Calu3 (cell line): ENCODE measurements around the gene PNLDC1. TPM values are rescaled to one million over a fixed set of nuclear protein-coding genes. Genes with fewer than 3 reads are reported as not detected.
A peak's percentile ranks its signal among the peaks of the same experiment; 100 is the strongest.
"Not testable (repeated sequence)": the region's sequence is repeated elsewhere in the genome, so short reads cannot be mapped to it uniquely, and the experiment has no call there.

Experiments
- BruUV-seq: library from RNA; stranded (reverse); fragments of 400-500 nt; replicated peaks from 2 replicates; lab custom pipeline; 2021; lab: Mats Ljungman, UMichigan
- CTCF ChIA-PET: fragments of 300-600 bp; sonication (Branson Sonifier 250); formaldehyde crosslinking; loops from one replicate; lab custom pipeline; 2022; ENCODE audit warnings: antibody characterized with exemption; lab: Charles Lee
- DNase-seq: peaks from one replicate; pipeline ENCODE4 v3.0.0; 2022
- H3K27ac Mint-ChIP-seq: one replicate; pipeline ENCODE4 v1.8.0; 2022; ENCODE audit warnings: mixed read lengths; ENCODE audit not compliant: unreplicated experiment
- H3K27me3 Mint-ChIP-seq: one replicate; pipeline ENCODE4 v1.8.0; 2022; ENCODE audit warnings: mixed read lengths; ENCODE audit not compliant: unreplicated experiment
- H3K36me3 Mint-ChIP-seq: one replicate; pipeline ENCODE4 v1.8.0; 2022; ENCODE audit warnings: mild to moderate bottlenecking, moderate library complexity, mixed read lengths; ENCODE audit not compliant: insufficient read depth, unreplicated experiment
- H3K4me1 Mint-ChIP-seq: one replicate; pipeline ENCODE4 v1.8.0; 2022; ENCODE audit warnings: mild to moderate bottlenecking, low read depth, mixed read lengths; ENCODE audit not compliant: unreplicated experiment
- H3K4me3 Mint-ChIP-seq: one replicate; pipeline ENCODE4 v1.8.0; 2022; ENCODE audit warnings: mild to moderate bottlenecking, low read depth, moderate library complexity, mixed read lengths; ENCODE audit not compliant: unreplicated experiment
- H3K9me3 Mint-ChIP-seq: one replicate; pipeline ENCODE4 v1.8.0; 2022; ENCODE audit warnings: low read depth, mixed read lengths; ENCODE audit not compliant: unreplicated experiment
- CTCF ChIP-seq: fragments of 200-600 bp; IDR thresholded peaks from one replicate; pipeline ENCODE4 v1.8.0; 2022; ENCODE audit warnings: antibody characterized with exemption; ENCODE audit not compliant: unreplicated experiment
- intact Hi-C: fragments of 100-400 bp; cut with micrococcal nuclease; formaldehyde crosslinking; loops from one replicate; pipeline ENCODE4 v1.10.0; 2022; ENCODE audit not compliant: unreplicated experiment
- total RNA-seq: library from RNA; stranded (reverse); gene quantifications from 2 replicates; pipeline ENCODE4 v1.2.3, GENCODE V29; 2022

The PNLDC1 gene
- total RNA-seq, 1 experiment from 2014 or later, result 0.52 TPM

- BruUV-seq, result no TSS peak
- H3K9me3 Mint-ChIP-seq, result no peaks in the 10 kb centered on the region
- no peak overlapping the region for H3K27ac Mint-ChIP-seq
- no peak for DNase-seq
- CTCF ChIA-PET, result no interaction called here
- no peak overlapping the region for H3K4me3 Mint-ChIP-seq
- H3K27me3 Mint-ChIP-seq, result peaks cover 7% of the 10 kb centered on the region
- TF ChIP-seq CTCF, result no peak
- peaks cover 6% of the 10 kb centered on the region for H3K4me1 Mint-ChIP-seq
- intact Hi-C loops, result no loop called here
- H3K36me3 Mint-ChIP-seq, result no peaks in the 10 kb centered on the region
These were observed 42.0 kb downstream of the PNLDC1 start for GRCh38 chr6:159842035-159842434.

DNA sequence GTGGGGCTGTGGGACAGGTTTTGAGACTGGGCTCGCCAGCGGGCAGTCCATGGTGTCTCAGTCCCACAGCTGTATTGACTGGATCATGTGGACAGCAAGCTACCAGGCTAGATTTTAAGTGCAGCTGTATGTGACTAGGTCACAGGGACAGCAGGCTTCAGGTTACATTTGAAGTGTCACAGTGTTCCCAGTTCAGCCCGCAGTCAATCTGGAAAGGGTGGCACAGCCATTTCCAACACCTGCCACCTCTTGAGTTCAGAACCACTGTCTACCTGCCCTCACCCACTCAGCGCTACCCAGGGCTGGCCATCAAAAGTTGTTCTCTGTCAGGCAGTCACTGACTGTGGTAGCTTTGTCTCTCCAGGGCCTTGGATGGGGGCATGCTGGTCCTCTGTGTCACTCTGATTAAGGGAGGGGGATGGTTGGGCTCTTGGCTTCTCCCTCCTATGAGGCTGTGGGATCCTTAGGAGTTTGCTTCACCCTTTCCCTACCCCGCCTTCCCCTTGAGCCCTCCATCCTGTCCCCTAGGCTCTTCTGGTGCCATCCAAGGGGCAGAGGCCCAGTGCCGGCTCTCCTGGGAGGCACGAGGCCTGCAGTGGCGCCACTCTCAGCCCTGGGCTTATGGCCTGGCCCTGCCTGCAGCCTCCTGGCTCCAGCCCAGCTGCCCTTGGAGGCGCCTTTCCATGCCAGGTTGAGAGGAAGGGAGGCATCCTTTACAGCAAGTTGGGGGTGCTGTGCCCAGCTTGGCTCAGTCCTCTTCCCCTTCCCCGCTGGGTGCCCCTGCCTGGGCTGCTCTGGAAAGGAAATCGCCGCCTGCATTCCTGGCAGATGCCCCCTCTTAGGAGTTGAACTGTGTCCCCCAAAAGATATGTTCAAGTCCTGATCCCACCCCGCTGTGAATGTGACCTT, 44.9 kb downstream of the PNLDC1 start:
- peaks cover 6% of the 10 kb centered on the region for H3K4me1 Mint-ChIP-seq
- no peaks in the 10 kb centered on the region for H3K27me3 Mint-ChIP-seq
- no peak overlapping the region for H3K27ac Mint-ChIP-seq
- no peak for DNase-seq
- intact Hi-C loops, result no loop called here
- H3K4me3 Mint-ChIP-seq, result no peak overlapping the region
- CTCF ChIA-PET, result no interaction called here
- BruUV-seq, result no TSS peak
- peaks cover 3% of the 10 kb centered on the region for H3K9me3 Mint-ChIP-seq
- no peaks in the 10 kb centered on the region for H3K36me3 Mint-ChIP-seq
- TF ChIP-seq CTCF, result no peak

- H3K4me3 Mint-ChIP-seq, BruUV-seq, intact Hi-C loops: not testable (repeated sequence)
These were observed 48.5 kb downstream of the PNLDC1 start for GRCh38 chr6:159848552-159848951.

DNA sequence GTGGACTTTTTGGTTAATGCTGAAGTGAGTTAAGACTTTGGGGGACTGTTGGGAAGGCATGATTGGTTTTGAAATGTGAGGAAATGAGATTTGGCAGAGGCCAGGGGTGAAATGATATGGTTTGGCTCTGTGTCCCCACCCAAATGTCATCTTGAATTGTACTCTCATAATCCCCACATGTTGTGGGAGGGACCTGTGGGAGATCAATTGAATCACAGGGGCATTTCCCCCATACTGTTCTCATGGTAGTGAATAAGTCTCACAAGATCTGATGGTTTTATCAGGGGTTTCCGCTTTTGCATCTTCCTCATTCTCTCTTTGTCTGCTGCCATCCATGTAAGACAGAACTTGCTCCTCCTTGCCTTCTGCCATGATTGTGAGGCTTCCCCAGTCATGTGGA, 49.8 kb downstream of the PNLDC1 start:
- intact Hi-C loops, result loop anchor here (5.0 kb wide), 2 partner anchors 43 to 63 kb away; partner anchors contain the start of gene TCP1
- CTCF ChIA-PET, result interaction anchor here (0.7 kb wide), 1 partner anchor 750 kb away, joined by 3 read pairs; no protein-coding TSS in a partner anchor

More at GRCh38 chr6:159848552-159848951, 48.5 kb downstream of the PNLDC1 start:
- H3K27ac Mint-ChIP-seq, H3K4me1 Mint-ChIP-seq, H3K9me3 Mint-ChIP-seq, H3K27me3 Mint-ChIP-seq, DNase-seq, CTCF ChIA-PET, H3K36me3 Mint-ChIP-seq: not testable (repeated sequence)

GRCh38 chr6:159852877-159853276, 52.8 kb downstream of the PNLDC1 start:
- TF ChIP-seq CTCF, result no peak
- no peak overlapping the region for H3K27ac Mint-ChIP-seq
- no peaks in the 10 kb centered on the region for H3K4me1 Mint-ChIP-seq
- H3K27me3 Mint-ChIP-seq, result peaks cover 20% of the 10 kb centered on the region
- H3K9me3 Mint-ChIP-seq, result peaks cover under 1% of the 10 kb centered on the region
- peak; percentile 37 for DNase-seq
- no peak overlapping the region for H3K4me3 Mint-ChIP-seq
- H3K36me3 Mint-ChIP-seq, result no peaks in the 10 kb centered on the region
- CTCF ChIA-PET, result interaction anchor here (0.6 to 1.1 kb wide), 4 partner anchors 10 to 547 kb away, joined by 3 to 9 read pairs (median 3); partner anchors contain the start of gene TCP1
- intact Hi-C loops, result loop anchor here (2.0 to 5.0 kb wide), 3 partner anchors 46 to 162 kb away; partner anchors contain the start of gene TCP1
- no TSS peak for BruUV-seq

More for the DNA sequence above, 49.8 kb downstream of the PNLDC1 start:
- H3K27me3 Mint-ChIP-seq, H3K4me3 Mint-ChIP-seq, DNase-seq, H3K36me3 Mint-ChIP-seq, H3K27ac Mint-ChIP-seq, BruUV-seq, H3K4me1 Mint-ChIP-seq, H3K9me3 Mint-ChIP-seq: not testable (repeated sequence)
